Endothelial cell of umbilical vein (primary cell): ENCODE data around the gene PTPRU. TPM values are rescaled to one million over a fixed set of nuclear protein-coding genes. Genes with fewer than 3 reads are reported as not detected.

Experiments used
- BruUV-seq: library from RNA; stranded (reverse); fragments of 400-500 nt; replicated peaks from 2 replicates; lab custom pipeline; 2021; lab: Mats Ljungman, UMichigan
- CTCF ChIA-PET: fragments of 300-600, 350-600 bp; sonication (Branson Sonifier 250); formaldehyde crosslinking; loops from one replicate; lab custom pipeline; 2021; ENCODE audit warnings: antibody characterized with exemption, inconsistent platforms; lab: Charles Lee
- POLR2A ChIA-PET: fragments of 300-600, 350-600 bp; sonication (Branson Sonifier 250); formaldehyde crosslinking; loops from one replicate; lab custom pipeline; 2021; ENCODE audit warnings: antibody characterized with exemption, inconsistent platforms; lab: Charles Lee
- DNase-seq: peaks from one replicate; pipeline ENCODE4 v3.0.0-alpha.2; 2011; ENCODE audit warnings: low read depth, low spot score
- FAIRE-seq: peaks from 2 replicates; lab custom pipeline; 2011; peaks lifted over from hg19 to GRCh38; lab: Jason Lieb, UNC
- H2AFZ ChIP-seq: 2 replicates; pipeline ENCODE4 v1.6.0; 2012; ENCODE audit warnings: low read depth, low read length, control low read depth, inconsistent platforms
- H3K27ac ChIP-seq: 2 replicates; pipeline ENCODE4 v1.5.1; 2011; ENCODE audit warnings: low read depth, mild to moderate bottlenecking, control low read depth, low read length, moderate library complexity; ENCODE audit not compliant: insufficient read depth
- H3K27me3 ChIP-seq, 2 experiments: 2 replicates each; pipeline versions ENCODE4 v1.6.0 to v1.6.1; 2011; ENCODE audit warnings: low read length in 2 of 2, mixed read lengths in 1 of 2; ENCODE audit not compliant: control insufficient read depth in 2 of 2, insufficient read depth in 2 of 2
- H3K36me3 ChIP-seq, 2 experiments: 2 replicates in 1 of 2; 3 replicates in 1 of 2; pipeline ENCODE4 v1.5.1; 2011; ENCODE audit warnings: low read length in 2 of 2, mild to moderate bottlenecking in 1 of 2, moderate library complexity in 1 of 2; ENCODE audit not compliant: control insufficient read depth in 2 of 2, insufficient read depth in 2 of 2; ENCODE audit errors: extremely low read depth in 1 of 2
- H3K4me1 ChIP-seq: 3 replicates; pipeline ENCODE4 v1.5.1; 2011; ENCODE audit warnings: mild to moderate bottlenecking, low read length; ENCODE audit not compliant: control insufficient read depth, insufficient read depth; ENCODE audit errors: extremely low read depth
- H3K4me2 ChIP-seq: 2 replicates; pipeline ENCODE4 v1.6.1; 2011; ENCODE audit warnings: low read length, control low read depth, mixed read lengths; ENCODE audit not compliant: insufficient read depth
- H3K4me3 ChIP-seq, 3 experiments: fragments of 200-600 bp in 1 of 3; sonication (generic), shearing (Covaris generic) in 1 of 3; replicated peaks in 1 of 3; 2 replicates each; pipeline ENCODE4 v1.5.1; 2011 to 2016; ENCODE audit warnings: control low read depth in 3 of 3, low read length in 3 of 3, mild to moderate bottlenecking in 2 of 3, inconsistent platforms in 1 of 3, low read depth in 1 of 3, moderate library complexity in 1 of 3; ENCODE audit not compliant: insufficient read depth in 1 of 3
- H3K79me2 ChIP-seq: 2 replicates; pipeline ENCODE4 v1.6.0; 2012; ENCODE audit warnings: low read length, inconsistent platforms; ENCODE audit not compliant: control insufficient read depth, insufficient read depth
- H3K9ac ChIP-seq: replicated peaks from 2 replicates; pipeline ENCODE3; 2011; ENCODE audit warnings: low read length, control low read depth; ENCODE audit not compliant: insufficient read depth; ENCODE audit errors: extremely low read depth
- H3K9me1 ChIP-seq: replicated peaks from 3 replicates; pipeline ENCODE4 v1.6.0; 2011; ENCODE audit warnings: mild to moderate bottlenecking, low read length; ENCODE audit not compliant: control insufficient read depth, insufficient read depth; ENCODE audit errors: extremely low read depth
- H3K9me3 ChIP-seq: replicated peaks from 2 replicates; pipeline ENCODE4 v1.5.1; 2012; ENCODE audit warnings: low read length, inconsistent platforms; ENCODE audit not compliant: control insufficient read depth, insufficient read depth
- H4K20me1 ChIP-seq: replicated peaks from 2 replicates; pipeline ENCODE3; 2011; ENCODE audit warnings: mild to moderate bottlenecking, low read length; ENCODE audit not compliant: control insufficient read depth, insufficient read depth; ENCODE audit errors: extremely low read depth
- EZH2 ChIP-seq: IDR thresholded peaks from 2 replicates; pipeline ENCODE4 v1.6.1; 2012; ENCODE audit warnings: borderline replicate concordance, low read depth, mild to moderate bottlenecking, moderate library complexity, low read length, inconsistent platforms; ENCODE audit not compliant: severe bottlenecking
- FOS ChIP-seq: IDR thresholded peaks from 2 replicates; pipeline ENCODE4 v1.6.1; 2011; ENCODE audit warnings: mild to moderate bottlenecking, low read length, moderate library complexity, borderline replicate concordance; ENCODE audit not compliant: insufficient read depth
- GATA2 ChIP-seq: IDR thresholded peaks from 2 replicates; pipeline ENCODE4 v1.7.0; 2011; ENCODE audit warnings: low read depth, mild to moderate bottlenecking, moderate library complexity, mixed read lengths, low read length; ENCODE audit not compliant: insufficient read length, insufficient read depth
- JUN ChIP-seq: IDR thresholded peaks from 2 replicates; pipeline ENCODE4 v1.6.1; 2011; ENCODE audit warnings: borderline replicate concordance, low read depth; ENCODE audit not compliant: insufficient read length, insufficient read depth
- MYC ChIP-seq: IDR thresholded peaks from one replicate; pipeline ENCODE4 v1.6.1; 2011; ENCODE audit warnings: mild to moderate bottlenecking, low read depth, low read length
- POLR2A ChIP-seq: IDR thresholded peaks from 2 replicates; pipeline ENCODE4 v1.6.1; 2012; ENCODE audit warnings: low read depth, mild to moderate bottlenecking, control low read depth, low read length
- POLR2AphosphoS5 ChIP-seq: IDR thresholded peaks from 2 replicates; pipeline ENCODE4 v1.6.1; 2012; ENCODE audit warnings: low read depth, mild to moderate bottlenecking, control low read depth, low read length, moderate library complexity; ENCODE audit not compliant: insufficient read depth
- dilution Hi-C: fragments of 300-500 bp; cut with MboI; formaldehyde crosslinking; loops from one replicate; pipeline ENCODE4 v1.15.0; 2019; ENCODE audit warnings: low sequenced_read_pairs; ENCODE audit not compliant: extremely low pct_ligation_motif_present
- intact Hi-C: fragments of 100-400 bp; cut with micrococcal nuclease; formaldehyde crosslinking; loops from one replicate; pipeline ENCODE4 v1.10.0; 2022
- polyA plus RNA-seq, 4 experiments: library from polyadenylated mRNA; depleted of rRNA in 3 of 4; stranded (reverse) in 3 of 4; unstranded in 1 of 4; fragments of >200 nt; gene quantifications; 2 replicates each; pipeline versions ENCODE4 v1.2.1 to v1.2.3, GENCODE V29; 2011 to 2012; ENCODE audit warnings: missing spikeins in 1 of 4
- total RNA-seq: library from RNA; stranded (reverse); gene quantifications from 2 replicates; pipeline ENCODE4 v1.2.3, GENCODE V29; 2021
- TF ChIP-seq, protein P1 (sequence below): IDR thresholded peaks from 2 replicates; pipeline ENCODE4 v1.6.1; 2011; ENCODE audit not compliant: insufficient read depth, insufficient read length
- TF ChIP-seq, protein P2 (sequence below), 2 donors: IDR thresholded peaks; 1 replicate in 1 of 2; 2 replicates in 1 of 2; pipeline ENCODE4 v1.5.1; 2011; ENCODE audit warnings: low read length in 2 of 2, mild to moderate bottlenecking in 2 of 2, moderate library complexity in 2 of 2, control low read depth in 1 of 2, inconsistent platforms in 1 of 2, low read depth in 1 of 2; ENCODE audit not compliant: insufficient read depth in 1 of 2; ENCODE audit errors: extremely low read depth in 1 of 2

PTPRU gene
- total and polyA plus RNA-seq, 2 donors (not counting 3 experiments of a cell fraction or from before 2014, with no cell fraction given): 0.58 to 2.6 TPM

DNA sequence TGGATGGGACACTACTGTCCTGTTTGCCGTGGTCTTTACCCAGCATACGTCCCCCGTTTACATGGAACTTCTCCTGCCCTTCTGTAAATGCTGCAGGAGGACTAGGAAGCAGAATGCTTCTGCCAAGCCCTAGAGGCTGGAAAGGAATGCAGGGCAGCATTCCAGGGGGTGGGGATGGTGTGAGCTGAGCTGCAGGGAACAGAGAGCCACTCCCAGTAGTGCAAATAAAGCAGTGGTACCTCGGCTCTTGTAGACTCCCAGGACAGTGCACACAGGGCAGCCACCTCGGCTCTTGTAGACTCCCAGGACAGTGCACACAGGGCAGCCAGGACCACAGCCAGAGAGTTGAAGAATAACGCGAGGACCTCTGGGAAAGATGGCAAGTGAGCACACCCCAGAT lies 35.4 kb downstream of the PTPRU start:
- TF ChIP-seq MYC: no peak
- TF ChIP-seq EZH2: no peak
- TF ChIP-seq POLR2AphosphoS5: no peak
- TF ChIP-seq, protein P1, sequence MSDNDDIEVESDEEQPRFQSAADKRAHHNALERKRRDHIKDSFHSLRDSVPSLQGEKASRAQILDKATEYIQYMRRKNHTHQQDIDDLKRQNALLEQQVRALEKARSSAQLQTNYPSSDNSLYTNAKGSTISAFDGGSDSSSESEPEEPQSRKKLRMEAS: no peak
- no peak for TF ChIP-seq FOS
- TF ChIP-seq, protein P2, sequence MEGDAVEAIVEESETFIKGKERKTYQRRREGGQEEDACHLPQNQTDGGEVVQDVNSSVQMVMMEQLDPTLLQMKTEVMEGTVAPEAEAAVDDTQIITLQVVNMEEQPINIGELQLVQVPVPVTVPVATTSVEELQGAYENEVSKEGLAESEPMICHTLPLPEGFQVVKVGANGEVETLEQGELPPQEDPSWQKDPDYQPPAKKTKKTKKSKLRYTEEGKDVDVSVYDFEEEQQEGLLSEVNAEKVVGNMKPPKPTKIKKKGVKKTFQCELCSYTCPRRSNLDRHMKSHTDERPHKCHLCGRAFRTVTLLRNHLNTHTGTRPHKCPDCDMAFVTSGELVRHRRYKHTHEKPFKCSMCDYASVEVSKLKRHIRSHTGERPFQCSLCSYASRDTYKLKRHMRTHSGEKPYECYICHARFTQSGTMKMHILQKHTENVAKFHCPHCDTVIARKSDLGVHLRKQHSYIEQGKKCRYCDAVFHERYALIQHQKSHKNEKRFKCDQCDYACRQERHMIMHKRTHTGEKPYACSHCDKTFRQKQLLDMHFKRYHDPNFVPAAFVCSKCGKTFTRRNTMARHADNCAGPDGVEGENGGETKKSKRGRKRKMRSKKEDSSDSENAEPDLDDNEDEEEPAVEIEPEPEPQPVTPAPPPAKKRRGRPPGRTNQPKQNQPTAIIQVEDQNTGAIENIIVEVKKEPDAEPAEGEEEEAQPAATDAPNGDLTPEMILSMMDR (IDR thresholded peaks at IDR 0.05; ENCODE audit: extremely low read depth in 1 of 2, insufficient read depth in 1 of 2, low read depth in 1 of 2, low read length in 2 of 2): no peak
- TF ChIP-seq JUN: no peak
- no peak for TF ChIP-seq POLR2A
- TF ChIP-seq GATA2: no peak
- POLR2A ChIA-PET: no interaction called here
- dilution Hi-C loops: no loop called here

More for the DNA sequence above, 35.4 kb downstream of the PTPRU start:
- CTCF ChIA-PET: interaction anchor here (0.7 to 0.9 kb wide), 2 partner anchors 26 to 1436 kb away, joined by 3 read pairs; no protein-coding TSS in a partner anchor
- no peaks in the 10 kb centered on the region for H3K9me3 ChIP-seq
- FAIRE-seq (no peak), DNase-seq (peak; percentile 16)
- H3K27ac ChIP-seq: no peak overlapping the region
- no peaks in the 10 kb centered on the region for H3K9me1 ChIP-seq
- H3K4me3 ChIP-seq: no peak overlapping the region
- H3K9ac ChIP-seq: no peak overlapping the region
- no peaks in the 10 kb centered on the region for H3K79me2 ChIP-seq
- H3K4me1 ChIP-seq: no peaks in the 10 kb centered on the region
- H4K20me1 ChIP-seq: no peaks in the 10 kb centered on the region
- no peaks in the 10 kb centered on the region for H3K36me3 ChIP-seq
- no peak overlapping the region for H2AFZ ChIP-seq
- H3K4me2 ChIP-seq: no peak overlapping the region
- intact Hi-C loops: no loop called here
- BruUV-seq: no TSS peak
- peaks cover 5 to 11% of the 10 kb centered on the region in 2 experiments for H3K27me3 ChIP-seq
